Neural progenitor cell (in vitro differentiated cells): ENCODE data around the gene OR13F1. TPM values are rescaled to one million over a fixed set of nuclear protein-coding genes. Genes with fewer than 3 reads are reported as not detected.

Experiments
- DNase-seq: peaks from one replicate; pipeline ENCODE4 v3.0.0-alpha.2; 2016; ENCODE audit warnings: low spot score
- H2AFZ ChIP-seq: fragments of 200-600 bp; sonication (generic); replicated peaks from 2 replicates; pipeline ENCODE4 v1.6.1; 2016; ENCODE audit warnings: antibody characterized with exemption
- H3F3A ChIP-seq: fragments of 200-600 bp; sonication (generic); 2 replicates; pipeline ENCODE4 v1.6.1; 2016; ENCODE audit warnings: antibody characterized with exemption, low read depth
- H3K27ac ChIP-seq: fragments of 200-600 bp; sonication (generic); 2 replicates; pipeline ENCODE4 v1.5.1; 2016; ENCODE audit warnings: mild to moderate bottlenecking
- H3K27me3 ChIP-seq: fragments of 200-600 bp; sonication (generic); 2 replicates; pipeline ENCODE4 v1.6.1; 2016; ENCODE audit warnings: mild to moderate bottlenecking, moderate library complexity
- H3K36me3 ChIP-seq: fragments of 200-600 bp; sonication (generic); 2 replicates; pipeline ENCODE4 v1.5.1; 2016
- H3K4me1 ChIP-seq: fragments of 200-600 bp; sonication (generic); 2 replicates; pipeline ENCODE4 v1.6.1; 2016; ENCODE audit warnings: mixed run types
- H3K4me2 ChIP-seq: fragments of 200-600 bp; sonication (generic); 2 replicates; pipeline ENCODE4 v1.6.1; 2016
- H3K4me3 ChIP-seq: fragments of 200-600 bp; sonication (generic); 2 replicates; pipeline ENCODE4 v1.5.1; 2016
- H3K79me2 ChIP-seq: fragments of 200-600 bp; sonication (generic); 2 replicates; pipeline ENCODE4 v1.6.1; 2016; ENCODE audit warnings: low read depth
- H3K9ac ChIP-seq: fragments of 200-600 bp; sonication (generic); 2 replicates; pipeline ENCODE4 v1.6.1; 2016
- H3K9me3 ChIP-seq: fragments of 200-600 bp; sonication (generic); 2 replicates; pipeline ENCODE4 v1.5.1; 2016; ENCODE audit warnings: low read depth
- H4K20me1 ChIP-seq: fragments of 200-600 bp; sonication (generic); 2 replicates; pipeline ENCODE4 v1.6.1; 2016; ENCODE audit warnings: low read depth
- H3K27ac Mint-ChIP-seq: 3 replicates; pipeline ENCODE4 v1.8.0; 2021; ENCODE audit warnings: mixed read lengths
- H3K27me3 Mint-ChIP-seq: 2 replicates; pipeline ENCODE4 v1.8.0; 2022; ENCODE audit warnings: low read depth, mild to moderate bottlenecking, inconsistent platforms, moderate library complexity, mixed read lengths; ENCODE audit not compliant: insufficient read depth
- H3K36me3 Mint-ChIP-seq: 3 replicates; pipeline ENCODE4 v1.8.0; 2021; ENCODE audit warnings: mixed read lengths
- H3K4me1 Mint-ChIP-seq: 3 replicates; pipeline ENCODE4 v1.8.0; 2021; ENCODE audit warnings: mixed read lengths
- H3K4me3 Mint-ChIP-seq: 3 replicates; pipeline ENCODE4 v1.8.0; 2021; ENCODE audit warnings: mild to moderate bottlenecking, moderate library complexity, mixed read lengths
- H3K9me3 Mint-ChIP-seq: 3 replicates; pipeline ENCODE4 v1.8.0; 2020; ENCODE audit warnings: mixed read lengths
- EZH2 ChIP-seq: fragments of 200-600 bp; sonication (generic); IDR thresholded peaks from 2 replicates; pipeline ENCODE4 v1.6.1; 2017; ENCODE audit warnings: antibody characterized with exemption, mild to moderate bottlenecking, moderate library complexity
- EZH2phosphoT487 ChIP-seq: fragments of 200-600 bp; sonication (generic); IDR thresholded peaks from 2 replicates; pipeline ENCODE4 v1.6.1; 2017; ENCODE audit warnings: antibody characterized with exemption
- total RNA-seq: library from RNA; depleted of rRNA; stranded (reverse); fragments of >200 nt; gene quantifications from 2 replicates; pipeline ENCODE4 v1.2.3, GENCODE V29; 2015; ENCODE audit warnings: low replicate concordance
- TF ChIP-seq, protein P1 (sequence below): fragments of 200-600 bp; sonication (generic); IDR thresholded peaks from 2 replicates; pipeline ENCODE4 v1.5.1; 2017; ENCODE audit warnings: antibody characterized with exemption, mild to moderate bottlenecking

Gene OR13F1
- total RNA-seq, 1 donor from 2014 or later, result not detected

DNA sequence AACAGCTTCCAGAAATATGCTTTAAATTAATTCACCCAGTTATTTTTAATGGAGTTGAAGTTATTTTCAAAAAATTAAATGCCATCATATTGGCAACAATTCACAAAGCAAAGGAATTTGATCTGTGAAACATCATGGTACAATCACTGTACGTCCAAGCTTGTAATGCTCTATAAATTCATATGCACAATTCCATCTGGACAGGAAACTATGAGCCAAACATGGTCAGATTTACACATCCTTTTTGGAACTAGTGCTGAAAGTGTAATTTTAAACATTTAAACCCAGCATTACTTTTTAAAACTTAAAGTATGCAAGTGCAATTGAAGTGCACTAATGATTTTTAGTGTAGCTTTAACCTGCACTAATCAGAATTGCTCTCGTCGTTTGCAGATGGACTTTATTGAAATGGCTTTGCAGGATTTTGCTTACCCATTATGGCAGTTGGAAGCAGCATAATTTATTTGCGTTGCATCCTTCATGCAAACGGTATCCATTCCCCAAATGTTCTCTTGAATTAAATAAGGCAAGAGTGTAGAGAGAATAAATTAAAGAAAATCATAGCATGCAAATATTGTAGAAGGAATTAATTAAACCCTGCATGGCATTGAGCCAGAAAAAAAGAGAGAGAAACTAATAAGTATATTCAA, 21.0 kb upstream of the OR13F1 start:
- no peaks in the 10 kb centered on the region for H3K9me3 ChIP-seq
- H3K4me3 Mint-ChIP-seq, result no peak overlapping the region
- DNase-seq, result no peak
- no peaks in the 10 kb centered on the region for H3K36me3 Mint-ChIP-seq
- no peaks in the 10 kb centered on the region for H3F3A ChIP-seq
- no peaks in the 10 kb centered on the region for H3K4me1 ChIP-seq
- H4K20me1 ChIP-seq, result no peaks in the 10 kb centered on the region
- H3K36me3 ChIP-seq, result no peaks in the 10 kb centered on the region
- no peak overlapping the region for H3K4me2 ChIP-seq
- H3K27ac Mint-ChIP-seq, result no peak overlapping the region
- H3K4me1 Mint-ChIP-seq, result no peaks in the 10 kb centered on the region
- H3K27ac ChIP-seq, result no peak overlapping the region
- H3K79me2 ChIP-seq, result no peaks in the 10 kb centered on the region
- H3K9me3 Mint-ChIP-seq, result no peaks in the 10 kb centered on the region
- H3K9ac ChIP-seq, result no peak overlapping the region
- no peak overlapping the region for H2AFZ ChIP-seq
- no peak overlapping the region for H3K4me3 ChIP-seq
- H3K27me3 ChIP-seq, result no peaks in the 10 kb centered on the region
- no peaks in the 10 kb centered on the region for H3K27me3 Mint-ChIP-seq
- no peak for TF ChIP-seq EZH2phosphoT487
- TF ChIP-seq, protein P1, sequence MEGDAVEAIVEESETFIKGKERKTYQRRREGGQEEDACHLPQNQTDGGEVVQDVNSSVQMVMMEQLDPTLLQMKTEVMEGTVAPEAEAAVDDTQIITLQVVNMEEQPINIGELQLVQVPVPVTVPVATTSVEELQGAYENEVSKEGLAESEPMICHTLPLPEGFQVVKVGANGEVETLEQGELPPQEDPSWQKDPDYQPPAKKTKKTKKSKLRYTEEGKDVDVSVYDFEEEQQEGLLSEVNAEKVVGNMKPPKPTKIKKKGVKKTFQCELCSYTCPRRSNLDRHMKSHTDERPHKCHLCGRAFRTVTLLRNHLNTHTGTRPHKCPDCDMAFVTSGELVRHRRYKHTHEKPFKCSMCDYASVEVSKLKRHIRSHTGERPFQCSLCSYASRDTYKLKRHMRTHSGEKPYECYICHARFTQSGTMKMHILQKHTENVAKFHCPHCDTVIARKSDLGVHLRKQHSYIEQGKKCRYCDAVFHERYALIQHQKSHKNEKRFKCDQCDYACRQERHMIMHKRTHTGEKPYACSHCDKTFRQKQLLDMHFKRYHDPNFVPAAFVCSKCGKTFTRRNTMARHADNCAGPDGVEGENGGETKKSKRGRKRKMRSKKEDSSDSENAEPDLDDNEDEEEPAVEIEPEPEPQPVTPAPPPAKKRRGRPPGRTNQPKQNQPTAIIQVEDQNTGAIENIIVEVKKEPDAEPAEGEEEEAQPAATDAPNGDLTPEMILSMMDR, result no peak
- TF ChIP-seq EZH2, result no peak

DNA sequence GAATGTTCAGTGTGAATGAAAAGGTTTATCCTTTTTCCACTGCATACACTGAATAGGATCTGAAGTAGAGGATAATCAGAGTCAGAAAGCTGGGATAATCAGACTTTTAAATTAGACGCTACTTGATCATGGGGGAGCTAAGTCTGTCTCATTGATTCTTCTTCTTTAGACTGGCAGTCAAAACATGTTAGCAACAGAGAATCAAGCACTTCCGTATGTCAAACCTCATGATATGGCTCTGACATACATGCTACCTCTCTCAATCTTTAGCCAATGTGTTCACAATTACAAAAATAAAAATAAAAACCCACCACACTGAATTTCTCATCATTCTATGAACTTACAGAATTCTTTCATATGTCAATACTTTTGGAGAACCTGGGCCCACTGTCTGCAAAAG, 19.0 kb upstream of the OR13F1 start:
- Histone ChIP-seq H3K79me2 (no peaks in the 10 kb centered on the region), H3K9ac (no peak overlapping the region), H3K4me1 (no peaks in the 10 kb centered on the region), H3K36me3 (no peaks in the 10 kb centered on the region), H3K27ac (no peak overlapping the region), H3K4me2 (no peak overlapping the region), H2AFZ (no peak overlapping the region), H3K27me3 (no peaks in the 10 kb centered on the region), H3K9me3 (no peaks in the 10 kb centered on the region), H4K20me1 (no peaks in the 10 kb centered on the region), H3K4me3 (no peak overlapping the region), H3F3A (no peaks in the 10 kb centered on the region)
- Mint-ChIP-seq H3K9me3 (no peaks in the 10 kb centered on the region), H3K36me3 (no peaks in the 10 kb centered on the region), H3K4me1 (no peaks in the 10 kb centered on the region), H3K4me3 (no peak overlapping the region), H3K27me3 (no peaks in the 10 kb centered on the region), H3K27ac (no peak overlapping the region)
- DNase-seq, result no peak
- TF ChIP-seq EZH2phosphoT487 (no peak), EZH2 (no peak)
- TF ChIP-seq, protein P1, result no peak

DNA sequence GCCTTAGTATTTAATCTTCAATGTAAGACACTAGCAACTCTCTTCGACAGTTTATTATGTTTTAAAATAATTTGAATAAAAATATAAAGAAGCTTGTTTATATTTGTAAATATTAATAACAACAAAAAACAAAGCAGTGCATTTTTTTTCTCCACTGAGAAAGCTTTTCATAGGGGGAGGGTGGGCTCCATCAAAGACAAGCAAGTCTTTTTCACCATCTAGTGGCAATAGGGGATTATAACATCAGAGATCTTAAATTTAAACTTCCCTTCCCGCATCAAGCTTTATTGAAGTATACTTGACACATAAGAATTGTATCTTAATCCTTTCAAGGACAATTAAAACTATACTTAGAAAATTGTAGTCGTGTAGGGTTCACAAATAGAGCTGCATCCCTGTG, 9.3 kb upstream of the OR13F1 start:
- no peak overlapping the region for H3K27ac ChIP-seq
- H3K36me3 ChIP-seq, result no peaks in the 10 kb centered on the region
- H3K4me3 ChIP-seq, result no peak overlapping the region
- H3K9me3 ChIP-seq, result no peaks in the 10 kb centered on the region
- H3K9ac ChIP-seq, result no peak overlapping the region
- no peaks in the 10 kb centered on the region for H3F3A ChIP-seq
- peak; percentile 9 for DNase-seq
- no peaks in the 10 kb centered on the region for H3K4me1 ChIP-seq
- Mint-ChIP-seq H3K4me1 (no peaks in the 10 kb centered on the region), H3K9me3 (no peaks in the 10 kb centered on the region), H3K27ac (no peak overlapping the region), H3K36me3 (no peaks in the 10 kb centered on the region), H3K4me3 (no peak overlapping the region), H3K27me3 (no peaks in the 10 kb centered on the region)
- H3K79me2 ChIP-seq, result no peaks in the 10 kb centered on the region
- H3K4me2 ChIP-seq, result no peak overlapping the region
- H4K20me1 ChIP-seq, result no peaks in the 10 kb centered on the region
- no peaks in the 10 kb centered on the region for H3K27me3 ChIP-seq
- TF ChIP-seq, protein P1, result peak; percentile 55
- TF ChIP-seq EZH2phosphoT487, result no peak
- TF ChIP-seq EZH2, result no peak
- H2AFZ ChIP-seq, result no peak overlapping the region
